DND-41 (cell line): ENCODE measurements around the gene SUPT20HL1.

Experiments used
- ATAC-seq: fragments of 200-7000 bp; cut with Tn5 transposase; 3 replicates; pipeline ENCODE4 v1.9.1; 2021; ENCODE audit warnings: low read depth; ENCODE audit not compliant: insufficient read depth
- DNase-seq: peaks from one replicate; pipeline ENCODE4 v3.0.0-alpha.2; 2020
- H2AFZ ChIP-seq: 2 replicates; pipeline ENCODE4 v1.6.0; 2012; ENCODE audit warnings: low read depth, low read length
- H3K27ac ChIP-seq: 2 replicates; pipeline ENCODE4 v1.5.1; 2012; ENCODE audit warnings: low read length, inconsistent platforms
- H3K27me3 ChIP-seq: fragments of 200-600 bp; sonication (generic); 2 replicates; pipeline ENCODE4 v1.6.0; 2012; ENCODE audit warnings: low read length, mild to moderate bottlenecking, inconsistent platforms; ENCODE audit not compliant: insufficient read depth, poor library complexity
- H3K36me3 ChIP-seq: 2 replicates; pipeline ENCODE4 v1.5.1; 2012; ENCODE audit warnings: low read length, inconsistent platforms; ENCODE audit not compliant: insufficient read depth
- H3K4me1 ChIP-seq: 2 replicates; pipeline ENCODE4 v1.5.1; 2012; ENCODE audit warnings: mild to moderate bottlenecking, low read length; ENCODE audit not compliant: insufficient read depth
- H3K4me2 ChIP-seq: 2 replicates; pipeline ENCODE4 v1.6.0; 2012; ENCODE audit warnings: mild to moderate bottlenecking, moderate library complexity, low read length, inconsistent platforms; ENCODE audit not compliant: insufficient read depth
- H3K4me3 ChIP-seq, 2 experiments: fragments of 200-600 bp in 1 of 2; shearing (Covaris generic) in 1 of 2; 2 replicates each; pipeline ENCODE4 v1.5.1; 2012 to 2016; ENCODE audit warnings: inconsistent platforms in 2 of 2, low read length in 2 of 2, mild to moderate bottlenecking in 2 of 2, low read depth in 1 of 2, moderate library complexity in 1 of 2
- H3K79me2 ChIP-seq: 2 replicates; pipeline ENCODE4 v1.6.0; 2012; ENCODE audit warnings: low read length, inconsistent platforms; ENCODE audit not compliant: insufficient read depth
- H3K9ac ChIP-seq: 2 replicates; pipeline ENCODE4 v1.6.0; 2012; ENCODE audit warnings: low read depth, mild to moderate bottlenecking, inconsistent platforms, low read length, moderate library complexity
- H3K9me3 ChIP-seq: 2 replicates; pipeline ENCODE4 v1.5.1; 2012; ENCODE audit warnings: low read length, moderate library complexity, mild to moderate bottlenecking, inconsistent platforms; ENCODE audit not compliant: insufficient read depth, severe bottlenecking
- H4K20me1 ChIP-seq: 2 replicates; pipeline ENCODE4 v1.6.0; 2012; ENCODE audit warnings: low read length; ENCODE audit not compliant: insufficient read depth
- CTCF ChIP-seq: IDR thresholded peaks from 2 replicates; pipeline ENCODE4 v1.5.1; 2012; ENCODE audit warnings: borderline replicate concordance, low read length, moderate library complexity, mild to moderate bottlenecking; ENCODE audit not compliant: poor library complexity, severe bottlenecking; ENCODE audit errors: extremely low read depth
- EZH2 ChIP-seq: IDR thresholded peaks from 3 replicates; pipeline ENCODE4 v1.6.1; 2012; ENCODE audit warnings: borderline replicate concordance, low read depth, mild to moderate bottlenecking, moderate library complexity, low read length, inconsistent platforms; ENCODE audit not compliant: severe bottlenecking

Gene SUPT20HL1

GRCh38 chrX:24377195-24377594 is 16.8 kb downstream of the SUPT20HL1 start:
- TF ChIP-seq EZH2 (no peak), CTCF (no peak)

DNA sequence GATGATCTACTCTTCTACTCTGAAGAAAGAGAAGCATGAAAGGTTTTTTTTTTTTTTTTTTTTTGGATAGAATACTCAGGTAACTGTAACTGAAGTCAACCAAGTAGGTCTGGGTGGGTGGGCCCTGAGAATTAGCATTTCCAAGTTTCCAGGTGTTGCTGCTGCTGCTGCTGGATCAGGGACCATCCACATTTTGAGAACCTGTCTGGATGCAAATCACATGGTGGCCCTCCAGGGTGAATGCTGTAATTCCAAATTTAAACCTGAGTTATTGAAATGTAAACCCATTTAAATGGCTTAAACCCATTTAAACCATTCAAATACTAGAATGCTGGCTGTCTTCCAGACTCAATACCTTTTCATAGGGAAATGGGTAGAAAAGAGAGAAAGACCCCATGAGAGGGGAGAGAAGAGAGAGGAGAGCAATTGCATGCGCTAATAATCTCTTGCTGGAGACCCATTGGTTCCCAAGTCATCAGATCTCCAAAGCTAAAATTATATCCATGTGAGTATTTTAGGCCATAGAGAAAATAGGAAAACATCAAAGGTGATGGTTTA is 17.6 kb downstream of the SUPT20HL1 start:
- no peak for ATAC-seq
- Histone ChIP-seq H3K27me3 (no peaks in the 10 kb centered on the region), H3K4me2 (no peak overlapping the region)

More at GRCh38 chrX:24377195-24377594, 16.8 kb downstream of the SUPT20HL1 start:
- Histone ChIP-seq H3K36me3 (no peaks in the 10 kb centered on the region), H3K9me3 (no peaks in the 10 kb centered on the region), H3K9ac (no peak overlapping the region), H3K4me1 (no peaks in the 10 kb centered on the region), H2AFZ (no peak overlapping the region), H3K4me3 (no peak overlapping the region), H3K79me2 (no peaks in the 10 kb centered on the region), H4K20me1 (no peaks in the 10 kb centered on the region), H3K27ac (no peak overlapping the region), H3K4me2 (no peak overlapping the region), H3K27me3 (no peaks in the 10 kb centered on the region)
- ATAC-seq (no peak), DNase-seq (no peak)

DNA sequence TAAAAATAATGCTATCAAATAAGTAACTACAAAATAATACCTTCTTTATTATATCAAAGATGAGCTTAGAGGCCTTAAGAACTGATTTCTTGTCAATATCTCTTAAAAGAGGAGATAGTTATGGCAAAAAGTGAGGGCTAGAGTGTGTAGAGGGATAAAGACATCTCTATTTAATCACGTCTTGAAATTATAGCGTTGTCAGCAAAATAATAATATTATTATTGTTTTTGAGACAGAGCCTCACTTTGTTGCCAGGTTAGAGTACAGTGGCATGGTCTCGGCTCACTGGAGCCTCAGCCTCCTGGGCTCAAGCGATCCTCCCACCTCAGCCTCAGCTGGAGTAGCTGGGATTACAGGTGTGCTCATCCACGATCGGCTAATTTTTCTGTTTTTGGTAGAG is 18.3 kb downstream of the SUPT20HL1 start:
- DNase-seq (no peak), ATAC-seq (no peak)
- Histone ChIP-seq H3K27ac (no peak overlapping the region), H3K4me1 (no peaks in the 10 kb centered on the region), H3K36me3 (no peaks in the 10 kb centered on the region), H3K4me2 (no peak overlapping the region), H3K79me2 (no peaks in the 10 kb centered on the region), H3K27me3 (no peaks in the 10 kb centered on the region), H3K9ac (no peak overlapping the region), H3K9me3 (no peaks in the 10 kb centered on the region), H2AFZ (no peak overlapping the region), H3K4me3 (no peak overlapping the region), H4K20me1 (no peaks in the 10 kb centered on the region)
- no peak for TF ChIP-seq CTCF
- no peak for TF ChIP-seq EZH2

More for the DNA sequence above, 17.6 kb downstream of the SUPT20HL1 start:
- TF ChIP-seq CTCF (no peak), EZH2 (no peak)
- H3K27ac ChIP-seq: no peak overlapping the region
- H2AFZ ChIP-seq: no peak overlapping the region
- no peak overlapping the region for H3K4me3 ChIP-seq
- no peaks in the 10 kb centered on the region for H3K79me2 ChIP-seq
- no peaks in the 10 kb centered on the region for H3K4me1 ChIP-seq
- H3K36me3 ChIP-seq: no peaks in the 10 kb centered on the region
- no peak overlapping the region for H3K9ac ChIP-seq
- no peaks in the 10 kb centered on the region for H3K9me3 ChIP-seq
- no peak for DNase-seq
- H4K20me1 ChIP-seq: no peaks in the 10 kb centered on the region
